Activated naive CD8-positive, alpha-beta T cell (primary cell): Measurements from ENCODE around the gene E2F1.
A peak's percentile ranks its signal among the peaks of the same experiment; 100 is the strongest.
"Not testable (repeated sequence)": the region's sequence is repeated elsewhere in the genome, so short reads cannot be mapped to it uniquely, and the experiment has no call there.

Experiments
- H3K27ac Mint-ChIP-seq: one replicate; pipeline ENCODE4 v1.8.0; 2021; ENCODE audit warnings: mixed read lengths
- H3K27me3 Mint-ChIP-seq: one replicate; pipeline ENCODE4 v1.8.0; 2021; ENCODE audit warnings: mixed read lengths
- H3K36me3 Mint-ChIP-seq: one replicate; pipeline ENCODE4 v1.8.0; 2021; ENCODE audit warnings: mixed read lengths
- H3K4me1 Mint-ChIP-seq: one replicate; pipeline ENCODE4 v1.8.0; 2021; ENCODE audit warnings: low read depth, mixed read lengths
- H3K4me3 Mint-ChIP-seq: one replicate; pipeline ENCODE4 v1.8.0; 2021; ENCODE audit warnings: mild to moderate bottlenecking, mixed read lengths
- H3K9me3 Mint-ChIP-seq: one replicate; pipeline ENCODE4 v1.8.0; 2021; ENCODE audit warnings: low read depth, mixed read lengths

The E2F1 gene

DNA sequence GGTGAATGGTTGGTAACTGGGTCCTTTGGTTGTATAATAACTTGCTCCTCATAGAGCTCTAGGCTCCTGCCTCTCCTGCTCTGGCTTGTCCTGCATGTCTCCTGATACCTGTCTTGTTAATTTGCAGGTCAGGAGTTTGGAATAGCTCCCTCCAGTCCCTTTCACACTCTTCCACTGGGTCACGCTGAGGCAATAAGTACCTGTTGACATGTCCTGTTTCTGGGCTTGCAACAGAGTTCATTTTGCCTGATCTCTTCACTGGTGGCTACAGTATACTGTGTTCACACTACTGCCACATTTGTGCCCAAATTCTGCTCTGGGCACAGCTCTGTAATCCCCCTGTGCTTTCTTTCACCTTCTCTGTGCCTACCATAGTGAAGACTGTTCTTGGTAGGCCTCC lies 49.4 kb downstream of the E2F1 start:
- Mint-ChIP-seq H3K36me3 (peaks cover 11% of the 10 kb centered on the region), H3K27me3 (no peaks in the 10 kb centered on the region), H3K9me3 (no peaks in the 10 kb centered on the region), H3K4me3 (no peak overlapping the region), H3K27ac (peak overlapping the region; percentile 38), H3K4me1 (peaks cover 3% of the 10 kb centered on the region)

DNA sequence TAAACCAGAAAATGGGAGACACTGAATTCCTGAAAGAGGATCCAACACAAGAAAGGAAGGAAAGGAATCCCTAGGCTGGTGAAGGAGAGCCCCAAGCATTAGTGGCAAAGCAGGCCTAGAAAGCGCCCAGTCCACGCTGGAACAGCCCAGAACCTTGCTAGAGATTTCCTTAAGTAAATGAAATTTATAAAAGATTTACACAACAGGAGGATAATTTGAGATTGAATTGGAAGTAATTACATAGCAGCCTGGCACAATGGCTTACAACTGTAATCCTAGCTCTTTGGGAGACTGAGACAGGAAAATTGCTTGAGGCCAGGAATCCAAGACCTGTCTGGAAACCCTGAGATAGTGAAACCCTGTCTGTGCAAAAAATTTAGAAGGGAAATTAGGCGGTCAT lies 50.8 kb downstream of the E2F1 start:
- Mint-ChIP-seq H3K4me1 (peaks cover 3% of the 10 kb centered on the region), H3K9me3 (no peaks in the 10 kb centered on the region), H3K4me3 (no peak overlapping the region), H3K36me3 (peaks cover 11% of the 10 kb centered on the region), H3K27ac (no peak overlapping the region), H3K27me3 (no peaks in the 10 kb centered on the region)

DNA sequence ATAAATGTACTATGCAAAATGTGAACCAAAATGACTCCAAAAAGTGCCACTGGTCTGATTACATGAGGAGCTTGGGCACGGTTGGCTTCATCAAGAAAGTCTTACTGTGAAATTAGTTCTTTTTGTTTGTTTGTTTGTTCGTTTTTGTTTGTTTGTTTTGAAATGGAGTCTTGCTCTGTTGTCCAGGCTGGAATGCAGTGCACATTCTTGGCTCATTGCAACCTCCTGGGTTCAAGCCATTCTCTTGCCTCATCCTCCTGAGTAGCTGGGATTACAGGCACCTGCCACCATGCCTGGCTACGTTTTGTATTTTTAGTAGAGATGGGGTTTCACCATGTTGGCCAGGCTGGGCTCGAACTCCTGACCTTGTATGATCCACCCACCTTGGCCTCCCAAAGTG lies 54.3 kb downstream of the E2F1 start:
- not testable (repeated sequence) for H3K9me3 Mint-ChIP-seq, H3K4me1 Mint-ChIP-seq, H3K27ac Mint-ChIP-seq, H3K36me3 Mint-ChIP-seq, H3K4me3 Mint-ChIP-seq, H3K27me3 Mint-ChIP-seq

DNA sequence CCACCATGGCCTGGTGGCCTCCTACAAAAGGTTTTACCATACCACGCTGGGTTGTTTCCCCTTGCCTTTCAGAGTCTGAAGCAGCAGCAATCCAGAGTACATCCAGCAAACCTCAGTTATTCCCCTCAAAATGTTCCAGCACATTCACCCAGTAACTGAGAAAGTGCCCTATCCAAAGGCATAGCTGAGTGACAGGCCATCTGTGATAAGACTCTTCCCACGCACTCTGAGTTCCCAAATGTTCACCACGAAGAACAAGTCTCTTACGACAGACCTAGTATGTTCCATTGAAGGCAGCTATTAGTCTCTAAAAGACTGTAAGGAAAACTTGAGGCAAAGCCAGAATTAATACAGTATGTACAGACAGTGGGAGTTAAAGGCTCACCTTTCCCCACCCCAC lies 55.7 kb downstream of the E2F1 start:
- Mint-ChIP-seq H3K27ac (no peak overlapping the region), H3K4me1 (peaks cover 3% of the 10 kb centered on the region), H3K4me3 (no peak overlapping the region), H3K36me3 (peaks cover 6% of the 10 kb centered on the region), H3K9me3 (no peaks in the 10 kb centered on the region), H3K27me3 (no peaks in the 10 kb centered on the region)

DNA sequence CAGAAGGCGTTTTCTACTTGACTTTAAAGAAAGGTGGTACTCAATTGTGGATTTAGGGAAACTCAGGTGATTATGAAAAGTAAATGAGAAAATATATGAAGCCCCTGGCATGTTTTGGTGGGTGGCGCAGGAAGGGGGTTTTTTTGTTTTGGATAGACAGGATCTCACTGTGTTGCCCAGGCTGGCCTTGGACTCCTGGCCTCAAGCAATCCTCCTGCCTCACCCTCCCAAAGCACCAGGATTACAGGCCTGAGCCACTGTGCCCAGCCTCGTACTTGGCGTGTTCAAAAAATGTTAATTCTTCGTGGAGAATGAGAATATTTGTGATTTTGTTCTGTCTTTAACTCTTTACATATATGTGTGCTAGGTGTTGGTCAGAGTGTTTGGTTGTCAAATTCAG lies 56.2 kb downstream of the E2F1 start:
- Mint-ChIP-seq H3K36me3 (peaks cover 9% of the 10 kb centered on the region), H3K27me3 (no peaks in the 10 kb centered on the region), H3K4me1 (peaks cover 3% of the 10 kb centered on the region), H3K27ac (no peak overlapping the region), H3K9me3 (no peaks in the 10 kb centered on the region), H3K4me3 (no peak overlapping the region)

DNA sequence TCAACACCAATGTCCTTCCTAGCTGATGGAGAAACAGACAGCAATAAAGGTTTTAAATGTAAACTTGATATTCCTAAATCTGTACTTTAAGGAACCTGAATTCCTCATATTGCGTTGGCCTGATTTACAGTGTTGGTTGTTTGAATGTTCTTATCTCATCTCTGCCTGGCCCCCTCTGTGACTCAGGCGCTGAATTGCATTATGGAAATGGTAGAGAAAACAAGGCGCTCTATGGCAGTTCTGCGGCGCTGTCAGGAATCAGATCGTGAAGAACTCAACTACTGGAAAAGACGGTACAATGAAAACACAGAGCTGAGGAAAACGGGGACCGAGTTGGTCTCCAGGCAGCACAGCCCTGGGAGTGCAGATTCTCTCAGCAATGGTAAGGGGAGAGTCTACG lies 56.7 kb downstream of the E2F1 start:
- Mint-ChIP-seq H3K4me3 (no peak overlapping the region), H3K27me3 (no peaks in the 10 kb centered on the region), H3K4me1 (peaks cover 4% of the 10 kb centered on the region), H3K9me3 (no peaks in the 10 kb centered on the region), H3K27ac (no peak overlapping the region), H3K36me3 (peaks cover 12% of the 10 kb centered on the region)

DNA sequence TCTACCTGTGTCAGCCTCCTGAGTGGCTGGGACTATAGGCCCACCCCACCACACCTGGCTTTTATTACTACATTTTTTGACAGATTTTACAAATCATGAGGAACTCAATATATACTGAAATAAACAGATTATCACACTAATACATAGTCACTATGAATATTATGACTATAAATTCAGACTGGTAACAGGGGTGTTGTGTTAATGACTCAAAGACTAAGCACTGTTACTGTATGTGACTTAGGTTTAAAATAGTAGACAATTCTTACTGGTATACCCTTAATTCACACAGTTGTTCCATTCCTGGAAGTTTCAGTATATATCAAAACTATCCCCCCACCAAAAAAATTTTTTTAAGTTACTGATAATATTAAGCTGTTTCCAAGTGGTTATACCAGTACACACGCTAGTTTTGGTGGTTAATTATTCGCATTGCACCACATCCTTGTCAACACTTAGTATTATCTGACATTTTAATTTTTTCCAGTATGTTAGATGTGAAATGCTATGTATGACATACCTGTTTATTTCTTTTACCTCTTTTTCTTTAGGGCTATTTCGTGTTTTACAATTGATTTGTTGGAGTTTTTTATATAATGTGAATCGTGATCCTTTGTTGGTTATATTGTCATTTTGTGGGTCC lies 58.5 kb downstream of the E2F1 start:
- H3K4me3 Mint-ChIP-seq, result no peak overlapping the region
- H3K4me1 Mint-ChIP-seq, result peaks cover 8% of the 10 kb centered on the region
- H3K9me3 Mint-ChIP-seq, result no peaks in the 10 kb centered on the region
- H3K27ac Mint-ChIP-seq, result no peak overlapping the region
- H3K36me3 Mint-ChIP-seq, result peaks cover 14% of the 10 kb centered on the region
- H3K27me3 Mint-ChIP-seq, result no peaks in the 10 kb centered on the region

DNA sequence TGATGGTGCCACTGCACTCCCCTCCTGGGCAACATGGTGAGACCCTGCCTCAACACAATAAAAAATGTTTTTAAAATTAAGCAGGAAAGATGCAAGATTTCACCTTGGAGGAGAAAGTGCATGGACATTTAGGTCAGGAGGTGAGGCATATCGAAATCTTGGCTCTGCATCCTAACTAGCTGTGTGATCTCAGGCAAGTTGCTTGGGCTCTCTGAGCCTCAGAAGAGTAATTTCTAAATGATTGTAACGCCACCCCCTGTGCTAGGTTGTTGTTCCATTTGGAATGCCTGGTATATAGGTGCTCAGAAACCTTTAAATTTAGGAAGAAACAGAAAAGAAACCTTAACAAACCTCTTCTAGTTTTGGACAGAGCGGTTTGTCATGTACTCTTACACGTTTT lies 60.0 kb downstream of the E2F1 start:
- Mint-ChIP-seq H3K4me1 (peaks cover 8% of the 10 kb centered on the region), H3K27ac (no peak overlapping the region), H3K9me3 (no peaks in the 10 kb centered on the region), H3K4me3 (no peak overlapping the region), H3K27me3 (no peaks in the 10 kb centered on the region), H3K36me3 (peaks cover 14% of the 10 kb centered on the region)
